ENCODE data around the gene IL17RA.

- TF ChIP-seq CTCF (IDR thresholded peaks at IDR 0.05; ENCODE audit: borderline replicate concordance, extremely low read depth, low read length, poor library complexity, severe bottlenecking): no peak
- no peak for TF ChIP-seq EZH2 (IDR thresholded peaks at IDR 0.05; ENCODE audit: borderline replicate concordance, low read depth, low read length, severe bottlenecking)
These were observed 20.6 kb downstream of the IL17RA start for GRCh38 chr22:17105143-17106129.

Data from DND-41 (cell line).